H1 (cell line): Measurements from ENCODE around the gene LAMB3. TPM values are rescaled to one million over a fixed set of nuclear protein-coding genes. Genes with fewer than 3 reads are reported as not detected.

Experiments used
- CTCF ChIA-PET: fragments of 300-600 bp; sonication (Branson Sonifier 250); formaldehyde crosslinking; loops from one replicate; lab custom pipeline; 2021; ENCODE audit not compliant: partially characterized antibody; lab: Charles Lee
- POLR2A ChIA-PET: fragments of 300-600 bp; sonication (Branson Sonifier 250); formaldehyde crosslinking; loops from one replicate; lab custom pipeline; 2021; ENCODE audit warnings: inconsistent platforms; ENCODE audit not compliant: partially characterized antibody; lab: Charles Lee
- DNase-seq, 2 experiments: peaks; one replicate each; pipeline versions ENCODE4 v3.0.0 to v3.0.0-alpha.2; 2010 to 2022; ENCODE audit warnings: low spot score in 2 of 2, low read depth in 1 of 2, mixed read lengths in 1 of 2
- FAIRE-seq: peaks from 2 replicates; lab custom pipeline; 2011; peaks lifted over from hg19 to GRCh38; lab: Jason Lieb, UNC
- H2AFZ ChIP-seq: 2 replicates; pipeline ENCODE4 v1.8.1; 2012; ENCODE audit warnings: low read length, inconsistent platforms
- H2AK5ac ChIP-seq: 2 replicates; pipeline ENCODE4 v1.6.1; 2013; ENCODE audit warnings: low read depth, low read length
- H2BK120ac ChIP-seq: replicated peaks from 2 replicates; pipeline ENCODE3; 2013; ENCODE audit warnings: low read depth, low read length, inconsistent platforms
- H2BK12ac ChIP-seq: 2 replicates; pipeline ENCODE4 v1.6.1; 2013; ENCODE audit warnings: low read depth, low read length
- H2BK15ac ChIP-seq: 2 replicates; pipeline ENCODE4 v1.6.1; 2013; ENCODE audit warnings: low read length
- H2BK20ac ChIP-seq: 2 replicates; pipeline ENCODE4 v1.6.1; 2013; ENCODE audit warnings: low read length
- H2BK5ac ChIP-seq: 2 replicates; pipeline ENCODE4 v1.6.1; 2013; ENCODE audit warnings: low read depth, low read length
- H3K14ac ChIP-seq: 2 replicates; pipeline ENCODE4 v1.6.1; 2013; ENCODE audit warnings: inconsistent platforms; ENCODE audit not compliant: insufficient read length
- H3K18ac ChIP-seq: 2 replicates; pipeline ENCODE4 v1.6.1; 2013; ENCODE audit warnings: low read length; ENCODE audit errors: extremely low read depth
- H3K23ac ChIP-seq: 2 replicates; pipeline ENCODE4 v1.6.1; 2013; ENCODE audit warnings: inconsistent platforms; ENCODE audit not compliant: insufficient read length
- H3K23me2 ChIP-seq: 2 replicates; pipeline ENCODE4 v1.6.1; 2013; ENCODE audit warnings: low read depth, low read length
- H3K27ac ChIP-seq: 2 replicates; pipeline ENCODE4 v1.6.1; 2011; ENCODE audit warnings: low read depth, low read length, inconsistent platforms
- H3K27me3 ChIP-seq, 4 experiments: replicated peaks in 1 of 4; 1 replicate in 1 of 4; 2 replicates in 3 of 4; pipeline versions ENCODE4 v1.6.1 to v1.8.1; 2011 to 2013; ENCODE audit warnings: low read length in 3 of 4, mild to moderate bottlenecking in 3 of 4, inconsistent platforms in 2 of 4, mixed read lengths in 2 of 4, moderate library complexity in 1 of 4; ENCODE audit not compliant: control insufficient read depth in 3 of 4, insufficient read depth in 3 of 4; ENCODE audit errors: extremely low read depth in 1 of 4
- H3K36me3 ChIP-seq, 4 experiments: 2 replicates each; pipeline versions ENCODE4 v1.6.1 to v1.8.1; 2011 to 2013; ENCODE audit warnings: mild to moderate bottlenecking in 4 of 4, low read length in 3 of 4, moderate library complexity in 2 of 4, control low read depth in 1 of 4, inconsistent platforms in 1 of 4; ENCODE audit not compliant: insufficient read depth in 4 of 4, control insufficient read depth in 2 of 4
- H3K4ac ChIP-seq: replicated peaks from 2 replicates; pipeline ENCODE3; 2013; ENCODE audit warnings: low read length, low read depth, mixed read lengths, inconsistent platforms; ENCODE audit not compliant: insufficient read length
- H3K4me1 ChIP-seq, 4 experiments: replicated peaks in 1 of 4; 1 replicate in 1 of 4; 2 replicates in 3 of 4; pipeline versions ENCODE4 v1.6.1 to v1.8.1; 2011 to 2013; ENCODE audit warnings: low read length in 3 of 4, inconsistent platforms in 2 of 4, mixed read lengths in 1 of 4; ENCODE audit not compliant: insufficient read depth in 4 of 4, control insufficient read depth in 3 of 4
- H3K4me2 ChIP-seq, 2 experiments: 2 replicates each; pipeline versions ENCODE4 v1.6.1 to v1.8.1; 2011 to 2013; ENCODE audit warnings: low read depth in 2 of 2, low read length in 2 of 2, control low read depth in 1 of 2, inconsistent platforms in 1 of 2, mild to moderate bottlenecking in 1 of 2; ENCODE audit not compliant: insufficient read depth in 1 of 2
- H3K4me3 ChIP-seq, 4 experiments: fragments of 200-600, 300-600 bp in 1 of 4; sonication (generic), shearing (Covaris generic), sonication (Bioruptor Twin) in 1 of 4; 2 replicates each; pipeline versions ENCODE4 v1.5.1 to v1.8.1; 2011 to 2016; ENCODE audit warnings: low read length in 4 of 4, low read depth in 3 of 4, control low read depth in 2 of 4, inconsistent platforms in 2 of 4, mild to moderate bottlenecking in 2 of 4, mixed read lengths in 1 of 4, moderate library complexity in 1 of 4; ENCODE audit not compliant: insufficient read depth in 2 of 4; ENCODE audit errors: extremely low read depth in 1 of 4
- H3K56ac ChIP-seq: replicated peaks from 2 replicates; pipeline ENCODE3; 2013; ENCODE audit warnings: low read depth, mild to moderate bottlenecking, mixed read lengths, low read length, inconsistent platforms; ENCODE audit not compliant: insufficient read length
- H3K79me1 ChIP-seq: 2 replicates; pipeline ENCODE4 v1.6.1; 2013; ENCODE audit warnings: low read depth, low read length, control low read depth
- H3K79me2 ChIP-seq, 2 experiments: 2 replicates each; pipeline versions ENCODE4 v1.6.1 to v1.8.1; 2012 to 2013; ENCODE audit warnings: low read length in 2 of 2, mild to moderate bottlenecking in 2 of 2, inconsistent platforms in 1 of 2; ENCODE audit not compliant: insufficient read depth in 2 of 2, control insufficient read depth in 1 of 2
- H3K9ac ChIP-seq, 4 experiments: replicated peaks in 1 of 4; 1 replicate in 1 of 4; 2 replicates in 3 of 4; pipeline versions ENCODE4 v1.6.1 to v1.8.1; 2011 to 2013; ENCODE audit warnings: low read depth in 3 of 4, low read length in 3 of 4, control low read depth in 2 of 4, mild to moderate bottlenecking in 2 of 4, moderate library complexity in 2 of 4, inconsistent platforms in 1 of 4; ENCODE audit errors: extremely low read depth in 1 of 4
- H3K9me3 ChIP-seq, 2 experiments: 2 replicates each; pipeline versions ENCODE4 v1.6.1 to v1.8.1; 2012 to 2013; ENCODE audit warnings: mild to moderate bottlenecking in 2 of 2, moderate library complexity in 2 of 2, control low read depth in 1 of 2, inconsistent platforms in 1 of 2, low read depth in 1 of 2, low read length in 1 of 2, mixed read lengths in 1 of 2; ENCODE audit not compliant: insufficient read depth in 2 of 2
- H4K20me1 ChIP-seq, 2 experiments: replicated peaks in 1 of 2; 2 replicates each; pipeline versions ENCODE3 to v1.8.1; 2011 to 2013; ENCODE audit warnings: inconsistent platforms in 2 of 2, low read length in 2 of 2, mild to moderate bottlenecking in 1 of 2; ENCODE audit not compliant: insufficient read depth in 2 of 2, control insufficient read depth in 1 of 2
- H4K5ac ChIP-seq: 2 replicates; pipeline ENCODE4 v1.6.1; 2013; ENCODE audit warnings: low read length, low read depth, mixed read lengths, inconsistent platforms; ENCODE audit not compliant: insufficient read length
- H4K8ac ChIP-seq: 2 replicates; pipeline ENCODE4 v1.8.0; 2013; ENCODE audit warnings: mild to moderate bottlenecking, moderate library complexity, low read length, inconsistent platforms; ENCODE audit not compliant: insufficient read depth; ENCODE audit errors: extremely low read depth
- H4K91ac ChIP-seq: replicated peaks from 2 replicates; pipeline ENCODE3; 2013; ENCODE audit warnings: low read length, mixed read lengths, inconsistent platforms; ENCODE audit not compliant: insufficient read length
- SAP30 ChIP-seq: fragments of 300-600 bp; sonication (generic); IDR thresholded peaks from 2 replicates; pipeline ENCODE4 v1.7.1; 2012; ENCODE audit warnings: low read length, moderate library complexity, mild to moderate bottlenecking, inconsistent platforms; ENCODE audit not compliant: insufficient read depth, insufficient replicate concordance
- SIRT6 ChIP-seq: IDR thresholded peaks from one replicate; pipeline ENCODE4 v1.7.1; 2012; ENCODE audit warnings: low read length, inconsistent platforms
- WGBS, 2 experiments: shearing (Covaris generic) in 1 of 2; methylation state at CpG; one replicate each; pipeline versions ENCODE4 v1.1.6 to v1.1.7; 2013 to 2015; ENCODE audit warnings: low lambda C conversion rate in 2 of 2, mixed read lengths in 2 of 2, inconsistent platforms in 1 of 2, low coverage in 1 of 2, missing lambda C conversion rate in 1 of 2; ENCODE audit not compliant: insufficient replicate concordance in 2 of 2, insufficient coverage in 1 of 2, insufficient read length in 1 of 2; ENCODE audit errors: extremely low coverage in 1 of 2, missing lambda C conversion rate in 1 of 2; 5-methylcytosine and 5-hydroxymethylcytosine counted together
- polyA plus RNA-seq, 7 experiments: library from polyadenylated mRNA; depleted of rRNA in 3 of 7; stranded (reverse) in 5 of 7; unstranded in 2 of 7; fragments of >200 nt in 5 of 7; fragments of 200-250 nt in 2 of 7; gene quantifications; 1 replicate in 5 of 7; 2 replicates in 1 of 7; 4 replicates in 1 of 7; pipeline versions ENCODE4 v1.2.1 to v1.2.3, GENCODE V29; 2011 to 2013; ENCODE audit warnings: missing spikeins in 2 of 7, mixed read lengths in 2 of 7
- total RNA-seq: library from RNA; stranded (reverse); fragmentation: NEBNext Ultra II Directional; extraction: Animal tissue kit (Norgen Biotek cat#: 25700); gene quantifications from 2 replicates; pipeline ENCODE4 v1.2.1, GENCODE V29; 2021

The LAMB3 gene
- total and polyA plus RNA-seq, 2 of the 8 experiments (the other 6 are each of a cell fraction or from before 2014, with no cell fraction given), result 0.45 to 0.50 TPM

DNA sequence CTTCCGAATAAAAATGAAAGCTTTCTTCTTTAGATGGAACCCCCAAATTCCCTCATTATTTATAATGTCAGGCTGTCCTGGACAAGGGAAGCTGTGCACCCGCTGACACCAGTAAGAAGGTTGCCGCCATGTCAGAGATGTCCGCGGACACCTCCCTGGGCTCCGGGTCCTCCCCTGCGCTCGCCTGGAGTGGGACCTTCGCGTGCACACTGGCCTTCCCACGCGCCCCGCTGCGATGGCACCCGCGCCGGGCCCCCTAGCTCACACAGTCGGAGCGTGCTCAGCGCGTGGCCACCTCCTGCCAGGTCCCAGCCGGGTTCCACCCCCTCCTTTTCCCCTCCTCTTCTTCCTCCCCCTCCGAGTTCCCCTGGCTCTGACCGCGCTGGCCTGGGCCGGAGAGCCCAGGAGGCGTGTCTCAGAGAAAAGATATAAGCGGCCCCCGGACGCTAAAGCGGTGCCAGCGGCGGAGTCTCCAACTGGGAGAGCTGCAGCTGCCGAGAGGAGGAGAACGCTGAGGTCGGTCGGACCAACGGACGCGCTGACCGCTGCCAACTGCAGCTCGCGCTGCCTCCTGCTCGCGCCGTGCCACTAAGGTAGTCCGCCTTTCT, 22.8 kb upstream of the LAMB3 start, which contains the start of gene G0S2:
TSS of gene G0S2 (plus strand) at position 456 of the 608 bp plus-strand sequence. CDS start 273 bp downstream, outside the sequence.
- 0 out of 2 replicates have a peak within 1 kb of the TSS, but pooled peaks have one; percentile 8 for H2BK20ac ChIP-seq
- peaks cover 0 to 4% (median 3%) of the 10 kb centered on the region in 4 experiments; a peak in 6 of 7 replicates for H3K4me1 ChIP-seq
- H2BK5ac ChIP-seq, result peak within 1 kb of the TSS; percentile 45; the same call in 1 of the 2 replicates
- H3K27me3 ChIP-seq, result peaks cover 18 to 46% (median 42%) of the 10 kb centered on the region in 4 experiments
- TF ChIP-seq SIRT6 (no peak), SAP30 (peak; percentile 23)
- no peak within 1 kb of the TSS for H3K56ac ChIP-seq
- H3K36me3 ChIP-seq, result no peaks in the 10 kb centered on the region
- H3K4me3 ChIP-seq, result peak within 1 kb of the TSS; percentile 40 to 64 (median 56)
- peak within 1 kb of the TSS; percentile 96 to 98 for H3K4me2 ChIP-seq
- WGBS, 2 experiments, result 4% methylated on average over 37 of the region's 47 CpGs; no CpG with 5 or more reads in 1 of the 2 experiments
- H2BK15ac ChIP-seq, result peak within 1 kb of the TSS; percentile 4; the same call in 1 of the 2 replicates
- peak in 1 of 2 experiments; percentile 71 for DNase-seq
- peak within 1 kb of the TSS; percentile 69 for H2BK12ac ChIP-seq
- no peaks in the 10 kb centered on the region for H3K9me3 ChIP-seq
- FAIRE-seq, result no peak
- H3K18ac ChIP-seq, result peak within 1 kb of the TSS; percentile 68
- no peaks in the 10 kb centered on the region for H3K79me1 ChIP-seq
- ChIA-PET POLR2A (interaction anchor here (0.7 to 3.2 kb wide), 9 partner anchors 9 to 94 kb away, joined by 3 to 10 read pairs (median 4); partner anchors contain the start of gene CAMK1G), CTCF (interaction anchor here (1.0 to 4.9 kb wide), 12 partner anchors 10 to 105 kb away, joined by 3 to 25 read pairs (median 5); no protein-coding TSS in a partner anchor)
- peak within 1 kb of the TSS; percentile 67; the same call in 1 of the 2 replicates for H2AFZ ChIP-seq
- H4K8ac ChIP-seq, result peak within 1 kb of the TSS; percentile 62; the same call in 1 of the 2 replicates
- no peaks in the 10 kb centered on the region for H3K79me2 ChIP-seq
- no peak within 1 kb of the TSS for H3K4ac ChIP-seq
- no peak within 1 kb of the TSS for H4K5ac ChIP-seq
- H3K23me2 ChIP-seq, result peaks cover 10% of the 10 kb centered on the region
- no peak within 1 kb of the TSS for H2BK120ac ChIP-seq
- H4K91ac ChIP-seq, result no peak within 1 kb of the TSS
- H3K27ac ChIP-seq, result no peak within 1 kb of the TSS
- H2AK5ac ChIP-seq, result no peak within 1 kb of the TSS
- no peaks in the 10 kb centered on the region for H4K20me1 ChIP-seq
- no peak within 1 kb of the TSS for H3K23ac ChIP-seq
- H3K9ac ChIP-seq, result no peak within 1 kb of the TSS; a peak in 1 of 7 replicates
- no peak within 1 kb of the TSS for H3K14ac ChIP-seq
